GM18502 (cell line): ENCODE measurements around the gene MGRN1.

Source experiments
- ATAC-seq: cut with Tn5 transposase; IDR thresholded peaks from one replicate; pipeline ENCODE4 v1.9.1; 2021; ENCODE audit warnings: mild to moderate bottlenecking; ENCODE audit not compliant: unreplicated experiment, poor library complexity

Gene MGRN1

GRCh38 chr16:4667203-4667963, 42.8 kb downstream of the MGRN1 start:
- ATAC-seq, result no peak

GRCh38 chr16:4668313-4668960, 43.8 kb downstream of the MGRN1 start:
- no peak for ATAC-seq

- no peak for ATAC-seq
Measured at GRCh38 chr16:4673387-4674046, 48.9 kb downstream of the MGRN1 start.

- no peak for ATAC-seq
Measured at GRCh38 chr16:4674926-4675530, 50.4 kb downstream of the MGRN1 start.

- ATAC-seq, result no peak
Measured at GRCh38 chr16:4675864-4676786, 51.5 kb downstream of the MGRN1 start.

- no peak for ATAC-seq
Measured at GRCh38 chr16:4676831-4677230, 52.2 kb downstream of the MGRN1 start.

GRCh38 chr16:4677390-4677789, 52.8 kb downstream of the MGRN1 start:
- no peak for ATAC-seq

- ATAC-seq, result no peak
Measured at GRCh38 chr16:4677994-4678393, 53.4 kb downstream of the MGRN1 start.

- ATAC-seq, result no peak
Measured at GRCh38 chr16:4678596-4678995, 54.0 kb downstream of the MGRN1 start.

GRCh38 chr16:4679156-4679849, 54.7 kb downstream of the MGRN1 start:
- ATAC-seq, result no peak

GRCh38 chr16:4679850-4680636, 55.4 kb downstream of the MGRN1 start:
- no peak for ATAC-seq

GRCh38 chr16:4680673-4681470, 56.2 kb downstream of the MGRN1 start:
- ATAC-seq, result no peak

GRCh38 chr16:4681471-4682083, 57.0 kb downstream of the MGRN1 start:
- no peak for ATAC-seq

- no peak for ATAC-seq
Measured at GRCh38 chr16:4682084-4682591, 57.5 kb downstream of the MGRN1 start.

GRCh38 chr16:4682616-4683254, 58.1 kb downstream of the MGRN1 start:
- no peak for ATAC-seq

GRCh38 chr16:4683255-4684057, 58.8 kb downstream of the MGRN1 start:
- ATAC-seq, result no peak
